Left renal pelvis (tissue), 4 donors: ENCODE results near the gene SH3PXD2B. TPM values are rescaled to one million over a fixed set of nuclear protein-coding genes. Genes with fewer than 3 reads are reported as not detected.
"Not testable (repeated sequence)": the region's sequence is repeated elsewhere in the genome, so short reads cannot be mapped to it uniquely, and the experiment has no call there.

Source experiments
- DNase-seq, 4 donors: peaks; one replicate each; pipeline ENCODE4 v3.0.0-alpha.2; 2013; ENCODE audit warnings: low read depth in 4 of 4, low spot score in 3 of 4
- polyA plus RNA-seq, 4 donors: library from polyadenylated mRNA; unstranded; fragments of 120-200 nt; gene quantifications; one replicate each; pipeline ENCODE4 v1.2.1, GENCODE V29; 2013; ENCODE audit not compliant: insufficient read length in 4 of 4

Gene SH3PXD2B
- polyA plus RNA-seq, 4 donors: 28.2 to 63.9 (median 35.1) TPM

GRCh38 chr5:172403817-172404216, 50.5 kb downstream of the SH3PXD2B start:
- no peak for DNase-seq

DNA sequence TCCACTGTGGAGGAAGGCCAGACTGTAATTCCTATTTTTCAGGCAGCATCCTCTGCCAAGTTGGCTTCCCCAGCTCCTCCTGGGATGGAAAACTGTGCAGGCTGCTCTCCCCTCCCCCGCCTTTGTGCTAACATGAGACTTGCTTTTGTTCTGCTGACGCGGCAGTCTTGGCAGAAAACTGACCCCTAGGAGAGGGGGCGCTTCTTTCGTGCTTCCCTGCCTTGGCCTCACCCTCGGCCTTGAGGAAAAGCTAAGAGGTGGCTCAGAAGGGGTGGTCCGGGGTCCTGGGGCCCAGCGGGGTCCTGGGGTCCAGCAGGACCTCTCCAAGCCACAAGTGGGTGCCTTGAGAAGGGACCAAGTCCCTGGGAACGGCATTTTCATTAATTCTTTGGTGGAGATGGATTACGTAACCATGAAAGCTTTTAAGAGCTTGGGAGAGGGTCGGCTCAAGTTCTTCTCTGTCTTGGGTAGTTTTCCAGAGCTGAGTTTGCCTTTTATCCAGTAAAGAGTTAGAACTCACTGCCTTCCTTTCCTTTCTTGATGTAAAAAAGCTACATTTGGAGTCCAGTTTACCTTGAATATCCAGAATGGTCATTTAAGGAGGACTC, 51.0 kb downstream of the SH3PXD2B start:
- DNase-seq: peak; percentile 67 to 82 (median 74)

GRCh38 chr5:172402531-172403188, 51.7 kb downstream of the SH3PXD2B start:
- DNase-seq: no peak

DNA sequence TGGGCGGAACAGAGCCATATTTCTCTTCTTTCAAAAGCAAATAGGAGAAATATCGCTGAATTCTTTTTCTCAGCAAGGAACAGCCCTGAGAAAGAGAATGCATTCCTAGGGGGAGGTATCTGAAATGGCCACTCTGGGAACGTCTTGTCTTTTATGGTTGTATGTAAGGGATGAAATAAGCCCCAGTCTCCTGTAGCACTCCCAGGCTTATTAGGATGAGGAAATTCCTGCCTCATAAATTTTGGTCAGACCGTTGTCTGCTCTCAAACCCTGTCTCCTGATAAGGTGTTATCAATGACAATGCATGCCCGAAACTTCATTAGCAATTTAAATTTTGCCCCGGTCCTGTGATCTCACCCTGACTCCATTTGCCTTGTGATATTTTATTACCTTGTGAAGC, 52.3 kb downstream of the SH3PXD2B start:
- not testable (repeated sequence) for DNase-seq

DNA sequence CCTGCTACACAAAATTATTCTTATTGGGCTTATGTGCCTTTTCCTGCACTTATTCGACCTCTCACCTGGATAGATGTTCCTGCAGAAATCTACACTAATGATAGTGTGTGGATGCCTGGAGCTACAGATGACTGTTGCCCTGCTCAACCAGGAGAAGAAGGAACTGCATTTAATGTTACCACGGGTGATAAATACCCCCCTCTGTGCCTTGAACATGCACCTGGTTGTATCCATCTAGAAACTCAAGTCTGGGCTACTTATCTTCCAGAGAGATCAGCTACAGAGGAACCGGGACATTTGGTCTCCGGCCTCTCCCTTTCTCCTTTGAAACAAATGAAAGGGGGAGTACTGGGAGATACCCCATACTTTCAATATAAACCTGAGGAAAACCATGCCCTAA, 54.5 kb downstream of the SH3PXD2B start:
- no peak for DNase-seq

DNA sequence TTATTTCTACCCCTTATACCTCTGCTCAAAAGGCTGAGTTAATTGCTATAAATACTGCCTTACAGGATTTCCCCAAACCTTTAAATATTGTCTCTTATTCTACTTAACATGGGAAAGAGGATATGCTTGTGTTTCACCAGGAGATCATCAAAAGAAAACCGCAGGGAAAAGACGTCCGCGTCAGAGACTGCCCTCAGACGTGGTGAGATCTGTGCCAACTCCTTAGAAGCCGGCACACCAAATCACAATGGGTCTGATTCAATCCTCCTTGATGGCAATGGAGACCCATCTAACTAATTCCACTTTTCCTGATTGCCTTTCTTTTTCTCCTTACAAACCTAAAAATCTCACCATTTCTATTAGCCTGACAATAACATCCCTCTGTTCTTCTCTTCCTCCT, 55.0 kb downstream of the SH3PXD2B start:
- DNase-seq: no peak

DNA sequence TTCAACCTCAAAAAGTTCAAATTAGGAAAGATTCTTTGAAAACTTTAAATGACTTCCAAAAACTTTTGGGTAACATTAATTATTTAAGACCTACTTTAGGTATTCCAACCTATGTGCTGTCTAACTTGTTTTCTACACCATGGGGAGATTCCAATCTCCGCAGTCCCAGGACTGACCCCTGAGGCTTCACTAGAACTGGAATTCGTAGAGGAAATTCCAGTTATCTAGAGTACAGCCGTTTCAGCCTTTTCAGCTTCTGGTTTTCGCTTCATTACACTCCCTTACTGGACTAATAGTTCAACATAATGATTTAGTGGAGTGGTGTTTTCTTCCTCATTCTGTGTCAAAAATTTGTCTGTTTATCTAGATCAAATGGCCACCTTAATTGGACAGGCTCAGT, 55.7 kb downstream of the SH3PXD2B start:
- not testable (repeated sequence) for DNase-seq

DNA sequence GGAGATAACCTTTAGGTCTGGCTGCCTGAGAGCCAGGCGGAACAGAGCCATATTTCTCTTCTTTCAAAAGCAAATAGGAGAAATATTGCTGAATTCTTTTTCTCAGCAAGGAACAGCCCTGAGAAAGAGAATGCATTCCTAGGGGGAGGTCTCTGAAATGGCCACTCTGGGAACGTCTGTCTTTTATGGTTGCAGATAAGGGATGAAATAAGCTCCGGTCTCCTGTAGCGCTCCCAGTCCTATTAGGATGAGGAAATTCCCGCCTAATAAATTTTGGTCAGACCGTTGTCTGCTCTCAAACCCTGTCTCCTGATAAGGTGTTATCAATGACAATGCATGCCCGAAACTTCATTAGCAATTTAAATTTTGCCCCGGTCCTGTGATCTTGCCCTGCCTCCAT, 57.3 kb downstream of the SH3PXD2B start:
- DNase-seq: not testable (repeated sequence)

GRCh38 chr5:172396220-172396619, 58.1 kb downstream of the SH3PXD2B start:
- no peak for DNase-seq

DNA sequence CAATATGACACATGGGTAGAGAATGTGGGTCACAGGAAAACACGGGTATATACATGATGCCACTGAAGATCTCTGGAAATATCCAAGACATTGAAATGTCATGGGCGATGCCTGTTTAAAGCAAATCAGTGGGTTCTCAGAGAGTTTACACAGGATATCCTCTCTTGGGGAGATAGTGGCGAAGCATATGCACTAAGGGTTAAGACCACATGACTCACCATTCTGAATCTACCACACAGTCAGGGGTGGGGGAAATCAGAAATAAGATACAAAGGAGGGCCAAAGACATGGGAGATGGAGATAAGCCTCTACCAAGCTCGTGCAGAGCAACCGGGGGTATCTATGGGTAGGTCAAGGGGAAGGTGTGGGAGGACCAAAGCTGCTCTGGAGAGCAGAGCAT, 58.8 kb downstream of the SH3PXD2B start:
- no peak for DNase-seq

DNA sequence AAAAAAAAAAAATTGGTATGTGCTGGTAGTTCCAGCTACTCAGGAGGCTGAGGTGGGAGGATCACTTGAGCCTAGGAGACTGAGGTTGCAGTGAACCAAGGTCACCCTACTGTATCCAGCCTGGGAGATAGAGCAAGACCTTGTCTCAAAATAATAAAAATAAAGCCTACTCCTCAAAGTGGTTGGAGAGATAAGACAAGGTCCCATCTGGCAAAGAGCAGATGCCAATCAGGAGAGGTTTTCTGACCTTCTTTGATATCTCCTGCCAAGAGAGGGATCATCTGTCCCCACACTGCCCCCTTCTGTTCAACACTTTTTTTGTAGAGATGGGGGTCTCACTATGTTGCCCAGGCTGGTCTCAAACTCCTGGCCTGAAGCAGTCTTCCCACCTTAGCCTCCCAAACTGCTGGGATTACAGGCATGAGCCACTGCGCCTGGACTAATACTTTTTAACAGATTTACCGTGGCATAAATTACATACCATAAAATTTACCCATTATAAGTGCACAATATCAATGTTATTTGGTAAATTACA, 64.7 kb downstream of the SH3PXD2B start:
- no peak for DNase-seq

- no peak for DNase-seq
These were observed 66.0 kb downstream of the SH3PXD2B start for GRCh38 chr5:172388246-172388733.

DNA sequence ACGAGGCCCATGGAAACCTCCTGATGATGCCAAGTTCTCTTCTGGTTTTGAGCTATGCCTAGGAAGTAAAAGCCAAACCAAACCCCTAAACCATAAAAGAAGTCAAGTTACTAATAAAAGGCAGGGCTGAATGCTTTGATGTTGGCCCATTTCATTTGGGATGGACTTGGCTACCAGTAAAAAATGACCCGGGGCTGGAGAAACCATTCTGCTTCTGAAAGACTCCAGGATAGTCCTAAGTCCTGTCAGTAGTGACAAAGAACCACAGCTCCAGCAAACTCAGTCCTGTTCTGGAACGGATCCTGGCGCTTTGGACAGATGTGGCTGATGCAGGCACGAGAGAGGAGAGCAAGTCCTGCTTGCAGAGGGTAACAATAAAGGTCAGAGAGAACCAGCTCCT, 68.6 kb downstream of the SH3PXD2B start:
- DNase-seq: no peak

DNA sequence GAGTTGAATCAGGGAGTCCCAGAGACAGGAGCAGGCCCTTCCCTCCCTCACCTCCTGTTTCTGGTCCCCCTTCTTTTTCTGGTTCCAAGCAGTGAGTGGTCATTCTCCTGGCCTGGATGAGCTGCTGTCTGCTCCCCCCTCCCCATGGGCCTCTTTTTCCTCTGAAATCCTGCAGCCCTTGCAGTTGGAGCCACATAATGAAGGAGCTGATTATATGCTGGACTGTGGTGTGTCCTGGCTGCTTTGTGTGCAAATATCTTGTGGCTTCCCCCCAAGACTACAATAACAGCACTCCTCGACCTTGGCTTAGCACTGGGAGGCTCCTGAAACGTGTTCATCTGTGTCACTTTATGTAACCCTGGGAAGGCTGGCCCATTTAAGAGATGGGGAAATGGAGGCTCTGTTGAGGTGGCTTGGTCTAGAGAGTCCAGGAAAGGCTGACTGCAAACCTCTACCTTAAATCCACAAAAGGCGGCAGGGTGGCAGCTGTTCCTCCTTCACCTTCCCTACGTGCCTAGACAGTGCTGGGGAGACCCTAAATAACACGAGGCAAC, 69.2 kb downstream of the SH3PXD2B start:
- DNase-seq: no peak

- no peak for DNase-seq
These were observed 71.0 kb downstream of the SH3PXD2B start for GRCh38 chr5:172383191-172383802.

GRCh38 chr5:172380987-172381643, 73.2 kb downstream of the SH3PXD2B start:
- DNase-seq: no peak

- no peak for DNase-seq
These were observed 73.9 kb downstream of the SH3PXD2B start for GRCh38 chr5:172380301-172380986.

GRCh38 chr5:172379481-172379880, 74.8 kb downstream of the SH3PXD2B start:
- DNase-seq: no peak

GRCh38 chr5:172377856-172378255, 76.5 kb downstream of the SH3PXD2B start:
- DNase-seq: no peak

DNA sequence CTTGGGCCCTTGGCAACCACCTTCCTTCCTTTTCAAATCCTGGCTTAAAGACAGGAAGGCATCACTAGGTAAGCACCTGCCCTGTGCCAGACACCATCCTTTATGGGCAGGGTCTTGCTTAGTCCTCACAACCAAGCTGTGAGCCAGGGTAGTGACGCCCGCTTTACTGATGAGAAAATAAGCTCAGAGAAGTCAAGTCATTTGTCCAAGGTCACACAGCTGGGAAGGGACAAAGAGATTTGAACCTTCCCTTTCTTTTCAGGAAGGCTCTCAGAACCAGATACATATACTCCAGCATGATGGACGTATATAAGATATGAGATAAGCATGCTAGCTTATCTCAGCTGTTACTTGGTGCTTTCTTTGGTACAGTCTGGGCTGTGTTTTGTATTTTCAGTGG, 76.9 kb downstream of the SH3PXD2B start:
- no peak for DNase-seq
